NT2/D1 (cell line): Measurements from ENCODE around the gene EPHB2.

Source experiments
- DNase-seq: peaks from one replicate; pipeline ENCODE4 v3.0.0-alpha.2; 2011; ENCODE audit warnings: low read depth, low spot score
- H3K27me3 ChIP-seq: 2 replicates; pipeline ENCODE4 v1.6.0; 2011; ENCODE audit warnings: mild to moderate bottlenecking; ENCODE audit not compliant: insufficient read length, insufficient read depth
- H3K36me3 ChIP-seq: 2 replicates; pipeline ENCODE4 v1.6.1; 2011; ENCODE audit warnings: mild to moderate bottlenecking, low read length, mixed read lengths; ENCODE audit not compliant: insufficient read depth, insufficient read length
- H3K4me1 ChIP-seq: 2 replicates; pipeline ENCODE4 v1.5.1; 2011; ENCODE audit not compliant: insufficient read depth, insufficient read length
- H3K4me3 ChIP-seq: 2 replicates; pipeline ENCODE4 v1.5.1; 2011; ENCODE audit warnings: low read depth; ENCODE audit not compliant: insufficient read length
- H3K9ac ChIP-seq: 2 replicates; pipeline ENCODE4 v1.6.0; 2011; ENCODE audit warnings: low read depth; ENCODE audit not compliant: insufficient read length
- H3K9me3 ChIP-seq: 2 replicates; pipeline ENCODE4 v1.5.1; 2011; ENCODE audit warnings: mild to moderate bottlenecking, low read length; ENCODE audit not compliant: insufficient read depth
- SUZ12 ChIP-seq: IDR thresholded peaks from 2 replicates; pipeline ENCODE4 v1.6.1; 2011; ENCODE audit not compliant: insufficient read length, insufficient read depth; ENCODE audit errors: extremely low read depth
- YY1 ChIP-seq: IDR thresholded peaks from 2 replicates; pipeline ENCODE4 v1.6.1; 2011; ENCODE audit not compliant: insufficient read length, insufficient read depth
- ZNF274 ChIP-seq: IDR thresholded peaks from 2 replicates; pipeline ENCODE4 v1.6.1; 2011; ENCODE audit warnings: mild to moderate bottlenecking, low read depth, low read length

Gene EPHB2

GRCh38 chr1:22807340-22807739 is 96.7 kb downstream of the EPHB2 start:
- no peak for DNase-seq
- peaks cover 15% of the 10 kb centered on the region for H3K4me1 ChIP-seq
- TF ChIP-seq SUZ12 (no peak), YY1 (no peak), ZNF274 (no peak)
- H3K9ac ChIP-seq: no peak overlapping the region
- no peaks in the 10 kb centered on the region for H3K27me3 ChIP-seq
- H3K9me3 ChIP-seq: no peaks in the 10 kb centered on the region
- H3K4me3 ChIP-seq: no peak overlapping the region
- H3K36me3 ChIP-seq: no peaks in the 10 kb centered on the region

GRCh38 chr1:22808186-22808675 is 97.6 kb downstream of the EPHB2 start:
- Histone ChIP-seq H3K9ac (no peak overlapping the region), H3K4me3 (no peak overlapping the region), H3K36me3 (no peaks in the 10 kb centered on the region), H3K9me3 (no peaks in the 10 kb centered on the region), H3K4me1 (peaks cover 15% of the 10 kb centered on the region), H3K27me3 (no peaks in the 10 kb centered on the region)
- no peak for DNase-seq
- TF ChIP-seq YY1 (no peak), ZNF274 (no peak), SUZ12 (no peak)

GRCh38 chr1:22808676-22809483 is 98.2 kb downstream of the EPHB2 start:
- Histone ChIP-seq H3K9me3 (no peaks in the 10 kb centered on the region), H3K27me3 (no peaks in the 10 kb centered on the region), H3K4me1 (peaks cover 15% of the 10 kb centered on the region), H3K36me3 (no peaks in the 10 kb centered on the region), H3K4me3 (no peak overlapping the region), H3K9ac (no peak overlapping the region)
- no peak for TF ChIP-seq ZNF274
- TF ChIP-seq YY1: no peak
- TF ChIP-seq SUZ12: no peak
- no peak for DNase-seq

GRCh38 chr1:22809783-22810182 is 99.1 kb downstream of the EPHB2 start:
- TF ChIP-seq SUZ12: no peak
- TF ChIP-seq ZNF274: no peak
- TF ChIP-seq YY1: no peak
- Histone ChIP-seq H3K4me3 (no peak overlapping the region), H3K27me3 (no peaks in the 10 kb centered on the region), H3K36me3 (no peaks in the 10 kb centered on the region), H3K9me3 (no peaks in the 10 kb centered on the region), H3K9ac (no peak overlapping the region), H3K4me1 (peaks cover 15% of the 10 kb centered on the region)
- DNase-seq: no peak

- Histone ChIP-seq H3K9ac (no peak overlapping the region), H3K4me1 (peaks cover 11% of the 10 kb centered on the region), H3K4me3 (no peak overlapping the region), H3K27me3 (no peaks in the 10 kb centered on the region), H3K36me3 (no peaks in the 10 kb centered on the region), H3K9me3 (no peaks in the 10 kb centered on the region)
- TF ChIP-seq SUZ12: no peak
- TF ChIP-seq ZNF274: no peak
- TF ChIP-seq YY1: no peak
- DNase-seq: no peak
Measured at GRCh38 chr1:22810378-22810777, 99.7 kb downstream of the EPHB2 start.

- no peaks in the 10 kb centered on the region for H3K9me3 ChIP-seq
- no peak overlapping the region for H3K4me3 ChIP-seq
- TF ChIP-seq YY1 (no peak), SUZ12 (no peak), ZNF274 (no peak)
- no peak for DNase-seq
- H3K9ac ChIP-seq: no peak overlapping the region
- no peaks in the 10 kb centered on the region for H3K36me3 ChIP-seq
- H3K4me1 ChIP-seq: peaks cover 4% of the 10 kb centered on the region
- no peaks in the 10 kb centered on the region for H3K27me3 ChIP-seq
Measured at GRCh38 chr1:22812092-22812880, 101.6 kb downstream of the EPHB2 start.

- TF ChIP-seq YY1 (no peak), SUZ12 (no peak), ZNF274 (no peak)
- Histone ChIP-seq H3K4me1 (peaks cover 6% of the 10 kb centered on the region), H3K27me3 (no peaks in the 10 kb centered on the region), H3K36me3 (no peaks in the 10 kb centered on the region), H3K4me3 (no peak overlapping the region), H3K9me3 (no peaks in the 10 kb centered on the region), H3K9ac (no peak overlapping the region)
- DNase-seq: no peak
Measured at GRCh38 chr1:22812993-22813790, 102.6 kb downstream of the EPHB2 start.
